Measurements from ENCODE around the gene HPSE.

Gene HPSE

DNA sequence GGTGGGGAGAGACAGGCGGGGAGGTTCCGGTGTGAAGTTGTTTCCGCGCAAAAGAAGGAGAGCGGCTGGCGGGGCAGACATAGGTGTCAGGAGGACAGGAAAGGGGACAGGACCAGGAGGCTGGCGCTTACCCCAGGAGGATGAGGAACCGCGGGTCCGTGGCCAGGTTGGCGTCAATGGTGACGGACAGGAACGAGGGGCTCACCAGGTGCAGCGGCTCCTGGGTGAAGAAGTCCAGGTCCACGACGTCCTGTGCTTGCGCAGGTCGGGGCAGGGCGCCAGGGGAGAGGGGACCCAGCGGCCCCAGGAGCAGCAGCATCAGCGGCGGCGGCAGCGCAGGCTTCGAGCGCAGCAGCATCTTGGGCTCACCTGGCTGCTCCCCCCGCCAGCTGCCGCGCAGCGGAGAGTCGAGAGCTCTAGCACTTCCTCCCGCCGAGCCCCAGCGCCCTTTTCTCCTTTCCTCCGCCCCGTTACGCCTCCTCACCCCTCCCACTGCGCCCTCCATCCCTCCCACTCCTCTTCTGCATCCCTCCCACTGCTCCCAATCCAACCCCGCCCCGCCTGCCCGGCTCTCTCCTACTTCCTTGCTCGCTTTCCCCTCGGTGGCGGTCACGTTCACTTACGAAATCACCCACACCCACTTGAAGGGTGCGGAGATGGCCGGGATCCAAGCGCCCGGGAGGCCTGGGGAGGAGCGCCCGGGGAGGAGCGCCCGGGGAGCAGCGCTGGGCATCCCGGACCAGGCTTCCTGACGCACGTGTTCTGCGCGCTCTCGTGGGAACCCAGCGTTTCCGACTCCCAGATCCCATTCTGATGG, at the start of gene HPSE:
TSS of gene HPSE (minus strand) at position 424 of the 817 bp plus-strand sequence. CDS start at position 358, 66 bp downstream.
- DNase-seq = peak; percentile 65

DNA sequence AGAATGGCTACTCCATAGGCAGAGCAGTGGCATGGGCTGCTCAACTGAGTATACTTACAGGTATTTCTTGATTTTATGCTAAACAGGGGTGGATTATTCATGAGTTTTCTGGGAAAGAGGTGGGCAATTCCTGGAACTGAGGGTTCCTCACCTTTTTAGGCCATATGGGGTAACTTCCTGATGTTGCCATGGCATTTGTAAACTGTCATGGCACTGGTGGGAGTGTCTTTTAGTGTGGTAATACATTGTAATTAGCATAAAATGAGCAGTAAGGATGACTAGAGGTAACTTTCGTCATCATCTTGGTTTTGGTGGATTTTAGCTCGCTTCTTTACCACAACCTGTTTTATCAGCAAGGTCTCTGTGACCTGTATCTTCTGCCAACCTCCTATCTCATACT, 48.2 kb upstream of the HPSE start:
- no peak for DNase-seq

- no peak for DNase-seq
Observed at GRCh38 chr4:83381173-83381572, 46.5 kb upstream of the HPSE start.

- no peak for DNase-seq
Observed at GRCh38 chr4:83378419-83378818, 43.8 kb upstream of the HPSE start.

- DNase-seq = no peak
Observed at GRCh38 chr4:83372931-83373330, 38.3 kb upstream of the HPSE start.

DNA sequence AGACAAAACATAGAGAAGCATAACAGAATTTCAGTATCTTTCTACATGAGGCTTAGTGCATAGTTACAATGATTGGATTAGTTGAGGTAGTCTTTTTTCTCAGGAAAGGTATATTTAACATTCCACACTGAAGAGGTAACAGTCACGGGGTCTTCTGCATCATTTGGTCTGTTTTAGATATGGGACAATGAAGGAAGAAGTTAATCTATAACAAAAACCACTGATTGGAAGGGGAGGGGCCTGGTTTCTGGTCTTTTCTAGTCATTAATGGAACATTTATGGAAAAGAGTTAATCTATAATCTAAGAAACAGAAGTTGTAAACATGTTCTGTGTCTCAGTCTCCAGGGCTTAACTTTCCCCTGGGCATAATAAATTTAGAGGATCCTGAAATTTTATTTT, 37.3 kb upstream of the HPSE start:
- DNase-seq = no peak

GRCh38 chr4:83371235-83371634, 36.6 kb upstream of the HPSE start:
- DNase-seq = no peak

- peak; percentile 6 for DNase-seq
Observed at GRCh38 chr4:83370640-83370906, 35.9 kb upstream of the HPSE start.

DNA sequence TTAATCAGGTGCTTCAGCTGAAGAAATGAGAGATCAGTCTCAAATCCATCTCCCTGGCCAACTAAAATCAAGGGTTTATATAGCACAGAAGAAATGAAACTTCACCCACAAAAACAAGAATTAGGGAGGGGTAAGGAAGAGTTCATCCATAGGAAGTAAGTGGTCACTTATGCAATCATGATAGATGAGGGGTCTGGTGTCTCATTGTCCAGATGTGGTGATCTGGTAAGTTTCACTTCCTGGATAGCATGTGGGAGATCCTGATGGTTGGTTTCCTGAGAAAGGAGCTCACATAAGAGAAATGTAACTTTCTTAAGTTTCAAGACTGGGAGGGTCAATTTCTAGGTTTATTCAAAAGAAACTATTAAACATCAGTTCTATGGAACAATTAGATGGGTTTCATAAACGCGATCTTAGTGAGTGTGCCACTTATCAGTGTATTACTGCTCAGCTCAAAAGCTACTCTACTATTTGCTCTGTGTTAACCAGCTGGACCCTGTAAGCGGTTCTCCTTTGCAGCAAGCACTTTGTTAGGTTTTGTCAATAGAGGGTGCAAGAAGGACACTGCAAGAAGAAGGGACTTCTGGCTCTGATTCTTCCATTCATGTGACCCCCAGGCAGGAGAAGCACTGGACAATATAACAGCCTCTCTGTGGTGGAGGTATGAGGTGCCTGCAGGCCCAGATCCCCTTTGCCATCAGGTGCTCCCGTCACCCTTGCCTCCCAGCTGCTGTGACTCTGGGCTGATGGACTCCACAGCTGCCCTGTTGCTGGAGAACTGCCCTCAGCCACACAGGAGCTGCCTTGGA, 35.4 kb upstream of the HPSE start:
- no peak for DNase-seq

GRCh38 chr4:83364312-83364711, 29.7 kb upstream of the HPSE start:
- DNase-seq = no peak

DNA sequence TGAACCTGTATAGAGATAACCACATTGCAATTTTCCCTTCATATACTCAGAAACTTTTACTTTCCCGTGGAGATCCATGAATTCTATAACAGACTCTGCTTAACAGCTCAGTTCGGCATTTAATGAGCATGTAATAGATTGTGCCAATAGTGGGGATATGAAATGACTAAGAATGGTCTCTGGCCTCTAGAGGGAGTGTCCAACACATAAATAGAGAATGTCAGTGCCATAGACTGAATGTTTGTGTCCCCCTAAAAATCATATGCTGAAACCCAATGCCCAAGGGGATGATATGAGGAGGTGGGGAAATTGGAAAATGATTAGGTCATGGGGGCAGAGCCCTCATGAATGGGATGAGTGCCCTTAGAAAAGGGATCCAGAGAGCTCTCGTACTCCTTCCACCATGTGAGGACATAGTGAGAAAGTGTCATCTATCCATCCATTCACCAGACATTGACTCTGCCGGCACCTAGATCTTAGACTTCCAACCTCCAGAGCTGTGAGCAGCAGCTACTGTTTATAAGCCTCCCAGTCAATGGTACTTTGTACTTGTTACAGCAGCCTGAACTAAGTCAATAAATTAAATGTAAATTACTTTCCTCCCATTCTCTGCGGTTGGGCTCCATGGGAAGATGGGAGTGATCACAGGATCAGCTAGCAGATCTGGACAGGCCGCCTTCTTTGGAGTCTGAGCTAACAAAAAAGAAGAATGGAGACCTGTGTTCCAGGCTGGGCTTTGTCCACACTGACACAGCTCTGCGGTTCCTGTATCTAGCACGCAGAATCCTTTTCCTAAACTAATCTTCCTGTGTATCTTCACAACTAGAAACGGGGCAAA, 28.1 kb upstream of the HPSE start:
- no peak for DNase-seq

- DNase-seq = no peak
Observed at GRCh38 chr4:83361416-83362103, 26.9 kb upstream of the HPSE start.

DNA sequence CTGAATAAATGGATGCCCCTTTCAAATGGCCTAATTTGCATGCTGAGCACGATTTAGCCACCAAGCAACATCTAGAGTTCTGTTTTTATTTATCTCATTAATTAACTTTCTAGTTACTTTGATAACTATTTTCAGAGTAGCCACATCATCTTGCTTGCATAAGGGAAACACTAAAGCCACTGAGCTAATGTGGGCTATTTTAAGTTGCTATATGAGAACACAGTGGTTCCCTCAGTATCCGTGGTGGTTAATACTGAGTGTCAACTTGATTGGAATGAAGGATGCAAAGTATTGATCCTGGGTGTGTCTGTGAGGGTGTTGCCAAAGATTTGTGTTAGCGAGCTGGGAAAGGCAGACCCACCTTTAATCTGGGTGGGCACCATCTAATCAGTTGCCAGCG, 25.4 kb upstream of the HPSE start:
- no peak for DNase-seq

- no peak for DNase-seq
Observed at GRCh38 chr4:83358410-83358809, 23.8 kb upstream of the HPSE start.

- DNase-seq = no peak
Observed at GRCh38 chr4:83356899-83357661, 22.4 kb upstream of the HPSE start.

GRCh38 chr4:83353516-83353915, 18.9 kb upstream of the HPSE start:
- DNase-seq = no peak

GRCh38 chr4:83348074-83348473, 13.4 kb upstream of the HPSE start:
- no peak for DNase-seq

DNA sequence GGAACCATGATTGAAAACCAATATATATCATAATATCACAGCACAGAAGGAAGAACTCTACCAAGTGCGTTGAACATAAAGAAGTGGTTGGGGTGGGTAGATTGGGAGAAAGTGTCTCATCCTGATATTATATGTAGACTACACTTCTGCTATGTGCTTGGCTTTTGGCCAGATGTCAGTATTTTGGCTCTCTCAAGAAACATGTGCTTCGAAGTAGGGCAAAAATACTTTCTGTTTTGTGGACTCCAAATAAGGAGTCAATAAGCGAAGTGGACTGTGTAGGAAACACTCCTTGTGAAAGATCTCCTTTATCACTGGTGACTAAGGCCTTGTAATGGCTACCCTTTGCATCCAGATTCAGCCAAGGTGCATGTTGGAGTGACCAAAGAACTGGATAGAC, 7.8 kb upstream of the HPSE start:
- DNase-seq = no peak

GRCh38 chr4:83340692-83341343, 6.2 kb upstream of the HPSE start:
- no peak for DNase-seq

DNA sequence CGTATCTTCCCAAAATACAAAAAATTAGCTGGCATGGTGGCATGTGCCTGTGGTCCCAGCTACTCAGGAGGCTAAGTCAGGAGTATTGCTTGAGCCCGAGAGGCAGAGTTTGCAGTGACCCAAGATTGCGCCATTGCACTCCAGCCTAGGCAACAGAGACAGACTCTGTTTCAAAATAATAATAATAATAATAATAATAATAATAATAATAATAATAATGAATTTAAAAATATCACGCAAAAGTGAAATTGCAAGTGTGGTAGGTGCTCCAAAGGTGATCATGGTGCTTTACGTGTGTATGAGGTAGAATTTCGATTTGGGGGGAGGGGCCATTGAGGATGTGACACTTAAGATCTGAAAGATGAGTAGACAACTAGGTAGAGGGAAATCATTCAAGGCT, 4.9 kb upstream of the HPSE start:
- DNase-seq = no peak

DNA sequence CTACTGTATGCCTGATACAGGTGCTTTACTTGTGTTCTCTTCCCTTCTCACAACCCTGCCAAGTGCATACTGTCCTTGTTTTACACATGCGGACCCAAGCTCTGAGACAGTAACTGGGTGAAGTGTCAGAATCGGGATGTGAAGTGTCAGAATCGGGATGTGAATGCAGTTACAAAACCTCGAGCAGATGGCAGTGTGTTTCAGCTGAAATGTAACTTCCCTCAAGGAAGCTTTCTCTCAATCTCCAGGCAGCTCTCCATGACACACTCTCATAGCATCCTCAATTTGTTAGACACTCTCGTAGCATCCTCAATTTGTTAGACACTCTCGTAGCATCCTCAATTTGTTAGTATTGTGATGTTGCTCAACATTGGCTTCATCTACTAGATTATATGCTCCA, 1.1 kb upstream of the HPSE start:
- no peak for DNase-seq

- DNase-seq = no peak
Observed at GRCh38 chr4:83331956-83332355, 2.7 kb downstream of the HPSE start.
